NB4 (cell line): Measurements from ENCODE around the gene NR0B2.

Experiments used
- DNase-seq: peaks from one replicate; pipeline ENCODE4 v3.0.0; 2010; ENCODE audit warnings: low read depth
- H3K4me3 ChIP-seq: one replicate; pipeline ENCODE4 v1.5.1; 2011; ENCODE audit warnings: mild to moderate bottlenecking, low read depth, low read length, moderate library complexity
- MAX ChIP-seq: IDR thresholded peaks from 2 replicates; pipeline ENCODE4 v1.6.1; 2011; ENCODE audit warnings: low read depth, low read length
- MYC ChIP-seq: IDR thresholded peaks from 2 replicates; pipeline ENCODE4 v1.6.1; 2011; ENCODE audit warnings: low read depth, low read length
- POLR2A ChIP-seq: IDR thresholded peaks from 2 replicates; pipeline ENCODE4 v1.6.1; 2011; ENCODE audit warnings: mild to moderate bottlenecking; ENCODE audit not compliant: insufficient read length; ENCODE audit errors: extremely low read depth
- TF ChIP-seq, protein P1 (sequence below): IDR thresholded peaks from one replicate; pipeline ENCODE4 v1.5.1; 2012; ENCODE audit warnings: low read depth, low read length

Gene NR0B2

GRCh38 chr1:26913389-26913753 is 404 bp downstream of the NR0B2 start:
- DNase-seq = no peak
- no peak overlapping the region for H3K4me3 ChIP-seq
- TF ChIP-seq MYC = no peak

DNA sequence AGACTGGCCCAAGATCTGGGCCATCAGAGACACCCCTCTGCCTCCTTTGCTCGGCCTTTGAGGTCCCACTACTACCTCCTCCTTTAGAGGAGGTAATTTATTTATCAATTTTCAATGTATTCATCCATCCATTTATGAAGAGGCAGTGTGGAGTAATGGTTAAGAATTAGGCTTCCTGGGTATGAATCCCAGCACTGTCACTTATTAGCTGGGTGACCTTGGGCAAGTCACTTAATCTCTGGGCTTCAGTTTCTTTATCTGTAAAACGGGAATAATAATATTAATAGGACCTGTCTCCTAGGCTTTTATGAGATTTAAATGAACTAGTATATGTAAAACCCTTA is 1.7 kb downstream of the NR0B2 start:
- TF ChIP-seq MAX = no peak
- DNase-seq = no peak

GRCh38 chr1:26911399-26912146 is 2.2 kb downstream of the NR0B2 start:
- H3K4me3 ChIP-seq = no peak overlapping the region
- no peak for TF ChIP-seq MAX
- TF ChIP-seq MYC = no peak
- no peak for TF ChIP-seq POLR2A
- TF ChIP-seq, protein P1, sequence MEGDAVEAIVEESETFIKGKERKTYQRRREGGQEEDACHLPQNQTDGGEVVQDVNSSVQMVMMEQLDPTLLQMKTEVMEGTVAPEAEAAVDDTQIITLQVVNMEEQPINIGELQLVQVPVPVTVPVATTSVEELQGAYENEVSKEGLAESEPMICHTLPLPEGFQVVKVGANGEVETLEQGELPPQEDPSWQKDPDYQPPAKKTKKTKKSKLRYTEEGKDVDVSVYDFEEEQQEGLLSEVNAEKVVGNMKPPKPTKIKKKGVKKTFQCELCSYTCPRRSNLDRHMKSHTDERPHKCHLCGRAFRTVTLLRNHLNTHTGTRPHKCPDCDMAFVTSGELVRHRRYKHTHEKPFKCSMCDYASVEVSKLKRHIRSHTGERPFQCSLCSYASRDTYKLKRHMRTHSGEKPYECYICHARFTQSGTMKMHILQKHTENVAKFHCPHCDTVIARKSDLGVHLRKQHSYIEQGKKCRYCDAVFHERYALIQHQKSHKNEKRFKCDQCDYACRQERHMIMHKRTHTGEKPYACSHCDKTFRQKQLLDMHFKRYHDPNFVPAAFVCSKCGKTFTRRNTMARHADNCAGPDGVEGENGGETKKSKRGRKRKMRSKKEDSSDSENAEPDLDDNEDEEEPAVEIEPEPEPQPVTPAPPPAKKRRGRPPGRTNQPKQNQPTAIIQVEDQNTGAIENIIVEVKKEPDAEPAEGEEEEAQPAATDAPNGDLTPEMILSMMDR = no peak
- no peak for DNase-seq

More for the DNA sequence above, 1.7 kb downstream of the NR0B2 start:
- H3K4me3 ChIP-seq = no peak overlapping the region

DNA sequence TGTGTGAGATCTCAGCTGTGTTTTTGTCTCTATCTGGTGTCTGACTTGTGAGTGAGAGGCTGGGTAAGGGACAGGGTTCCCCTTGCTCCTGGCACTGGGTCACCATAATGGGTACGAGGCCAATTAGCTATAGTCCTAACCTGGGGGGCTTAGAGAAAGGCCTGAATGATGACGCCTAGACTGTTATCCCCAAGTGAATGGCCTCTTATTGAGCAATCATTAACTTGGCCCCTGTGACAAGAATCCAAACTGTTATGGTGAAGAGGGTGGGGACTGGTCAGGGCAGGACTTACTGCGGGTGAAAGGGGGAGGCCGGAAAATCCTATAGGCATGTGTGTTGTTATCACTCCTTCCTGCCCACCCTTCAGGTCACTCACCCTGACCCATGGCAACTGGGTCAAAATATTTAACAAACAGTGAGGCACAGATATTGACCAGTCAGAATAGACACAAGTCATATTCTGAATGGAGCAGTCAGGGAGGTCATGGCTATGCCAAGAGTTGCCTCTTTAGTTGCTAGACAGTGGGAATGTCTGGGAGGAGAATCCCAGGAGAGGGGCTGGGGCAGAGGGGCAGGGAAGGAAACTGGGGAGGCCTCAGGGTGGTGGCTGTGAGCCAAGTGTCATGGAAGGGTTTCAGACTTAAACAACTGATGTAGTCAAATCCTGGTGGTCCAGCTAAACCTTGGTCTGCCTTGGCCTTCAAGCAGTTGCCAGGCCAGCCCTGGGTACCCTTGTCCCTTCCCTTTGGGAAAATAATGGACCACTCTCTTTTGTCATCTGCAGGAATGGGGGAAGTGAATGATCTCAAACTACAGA is 3.2 kb downstream of the NR0B2 start:
- TF ChIP-seq, protein P1 = no peak
- TF ChIP-seq POLR2A (no peak), MAX (no peak), MYC (no peak)
- DNase-seq = no peak
- H3K4me3 ChIP-seq = no peak overlapping the region

DNA sequence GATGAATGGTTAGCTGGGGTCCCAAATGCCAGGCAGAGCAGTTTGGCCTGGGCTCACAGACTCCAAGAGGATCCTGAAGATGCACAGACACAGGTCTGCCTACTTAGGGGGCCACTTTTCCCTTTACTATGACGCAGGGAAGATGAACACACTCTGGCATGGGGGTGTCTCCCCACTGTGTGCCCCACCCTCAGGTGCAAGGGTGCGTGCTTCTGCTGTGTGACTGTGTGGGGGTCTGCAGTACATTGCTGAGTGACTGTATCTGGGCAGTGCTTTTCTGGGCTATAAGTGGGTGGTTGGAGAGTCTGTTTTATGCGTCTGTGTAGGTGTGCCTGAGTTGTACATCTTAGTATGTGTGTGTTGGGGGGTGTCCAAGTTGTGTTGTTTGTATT is 3.8 kb downstream of the NR0B2 start:
- H3K4me3 ChIP-seq = no peak overlapping the region
- TF ChIP-seq MAX (no peak), POLR2A (no peak), MYC (no peak)
- TF ChIP-seq, protein P1 = no peak
- DNase-seq = no peak

- H3K4me3 ChIP-seq = no peak overlapping the region
- no peak for DNase-seq
- no peak for TF ChIP-seq POLR2A
- TF ChIP-seq MYC = no peak
- TF ChIP-seq, protein P1 = no peak
- no peak for TF ChIP-seq MAX
Observed at GRCh38 chr1:26907071-26907917, 6.5 kb downstream of the NR0B2 start.
